GM12873 (cell line): ENCODE results near the gene TSC22D2.

Experiments
- TF ChIP-seq, protein P1 (sequence below): IDR thresholded peaks from 2 replicates; pipeline ENCODE4 v1.5.1; 2012; ENCODE audit warnings: low read depth, mild to moderate bottlenecking, moderate library complexity, low read length, control low read depth; ENCODE audit not compliant: insufficient read depth; ENCODE audit errors: missing control alignments

TSC22D2 gene

DNA sequence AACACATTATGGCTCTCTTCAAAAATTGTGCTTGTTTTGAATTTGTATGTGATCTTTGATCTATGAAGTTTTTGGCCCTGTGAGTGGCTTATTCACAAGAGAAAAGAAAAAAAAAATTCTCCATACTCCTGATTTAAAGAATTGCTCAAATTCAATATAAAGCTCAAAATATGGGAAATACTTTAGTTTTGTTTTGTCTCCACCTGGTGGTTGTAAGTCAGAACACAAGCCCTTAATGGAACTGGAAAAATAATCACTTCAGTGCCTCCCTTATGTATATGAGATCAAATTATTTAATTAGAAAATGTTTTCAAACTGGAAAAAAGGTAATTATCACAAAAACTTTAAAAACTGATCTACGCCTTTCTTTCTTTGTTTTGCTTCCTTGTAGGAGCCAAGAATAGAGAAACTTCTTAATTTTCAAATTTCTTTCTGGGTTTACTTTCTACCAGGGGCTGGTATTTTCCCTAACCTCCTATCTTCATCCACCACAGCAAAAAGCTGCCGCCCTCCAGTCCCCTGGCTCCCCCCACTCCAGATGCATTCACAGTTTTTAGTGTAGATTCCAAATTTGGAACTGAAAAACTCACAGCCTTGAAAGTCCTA is 87.6 kb downstream of the TSC22D2 start:
- TF ChIP-seq, protein P1, sequence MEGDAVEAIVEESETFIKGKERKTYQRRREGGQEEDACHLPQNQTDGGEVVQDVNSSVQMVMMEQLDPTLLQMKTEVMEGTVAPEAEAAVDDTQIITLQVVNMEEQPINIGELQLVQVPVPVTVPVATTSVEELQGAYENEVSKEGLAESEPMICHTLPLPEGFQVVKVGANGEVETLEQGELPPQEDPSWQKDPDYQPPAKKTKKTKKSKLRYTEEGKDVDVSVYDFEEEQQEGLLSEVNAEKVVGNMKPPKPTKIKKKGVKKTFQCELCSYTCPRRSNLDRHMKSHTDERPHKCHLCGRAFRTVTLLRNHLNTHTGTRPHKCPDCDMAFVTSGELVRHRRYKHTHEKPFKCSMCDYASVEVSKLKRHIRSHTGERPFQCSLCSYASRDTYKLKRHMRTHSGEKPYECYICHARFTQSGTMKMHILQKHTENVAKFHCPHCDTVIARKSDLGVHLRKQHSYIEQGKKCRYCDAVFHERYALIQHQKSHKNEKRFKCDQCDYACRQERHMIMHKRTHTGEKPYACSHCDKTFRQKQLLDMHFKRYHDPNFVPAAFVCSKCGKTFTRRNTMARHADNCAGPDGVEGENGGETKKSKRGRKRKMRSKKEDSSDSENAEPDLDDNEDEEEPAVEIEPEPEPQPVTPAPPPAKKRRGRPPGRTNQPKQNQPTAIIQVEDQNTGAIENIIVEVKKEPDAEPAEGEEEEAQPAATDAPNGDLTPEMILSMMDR, result peak; percentile 55

DNA sequence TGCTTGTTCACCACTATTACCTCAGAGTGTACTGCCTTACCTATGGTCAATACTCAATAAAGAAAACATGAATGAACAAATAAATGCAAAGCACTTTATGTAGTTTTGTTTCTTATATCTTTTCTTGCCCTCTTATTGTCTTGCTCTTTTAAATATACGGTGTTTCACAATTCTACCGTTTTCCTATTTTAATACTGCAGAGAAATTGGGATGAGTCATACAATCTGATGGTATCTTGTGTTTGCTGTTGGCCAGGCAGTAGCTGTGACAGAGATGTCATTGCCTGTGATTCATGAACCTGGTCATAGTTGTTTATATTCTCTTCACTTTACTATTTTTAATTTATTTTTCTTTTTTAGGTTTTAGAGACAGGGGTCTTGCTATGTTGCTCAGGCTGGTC is 89.9 kb downstream of the TSC22D2 start:
- TF ChIP-seq, protein P1, result no peak

DNA sequence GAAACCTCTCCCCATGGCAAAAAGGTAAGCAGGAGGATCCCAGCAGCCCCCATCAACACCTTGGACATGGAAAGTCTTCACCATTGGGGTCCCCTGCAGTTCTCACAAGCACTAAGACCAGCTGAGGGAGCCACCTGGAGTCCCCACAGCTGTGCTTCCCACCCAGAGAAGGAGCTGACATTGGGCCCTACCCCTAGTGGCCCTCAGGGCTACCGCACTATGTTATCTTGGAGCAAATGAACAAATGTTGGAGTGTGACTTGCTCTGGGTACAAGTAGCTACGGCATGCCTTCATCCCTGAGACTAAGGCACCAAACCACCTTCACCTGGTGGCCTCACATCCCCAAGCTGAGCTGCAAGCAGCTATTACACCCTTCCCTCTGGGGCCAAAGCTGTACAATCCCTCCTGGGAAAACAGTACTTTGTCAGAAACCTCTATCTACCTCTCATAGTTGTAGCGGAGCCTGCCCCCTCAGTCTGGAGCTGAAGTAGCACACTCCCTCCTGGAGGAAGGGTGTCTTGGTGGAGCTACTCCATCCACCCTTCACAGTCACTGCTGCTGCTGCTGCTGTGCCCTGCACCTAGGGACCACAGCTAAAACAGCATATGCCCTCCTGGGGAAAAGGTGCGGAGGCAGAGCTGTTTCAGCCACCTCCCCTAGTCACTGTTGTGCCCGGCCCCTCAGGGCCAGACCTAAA is 95.5 kb downstream of the TSC22D2 start:
- TF ChIP-seq, protein P1, result peak; percentile 31

DNA sequence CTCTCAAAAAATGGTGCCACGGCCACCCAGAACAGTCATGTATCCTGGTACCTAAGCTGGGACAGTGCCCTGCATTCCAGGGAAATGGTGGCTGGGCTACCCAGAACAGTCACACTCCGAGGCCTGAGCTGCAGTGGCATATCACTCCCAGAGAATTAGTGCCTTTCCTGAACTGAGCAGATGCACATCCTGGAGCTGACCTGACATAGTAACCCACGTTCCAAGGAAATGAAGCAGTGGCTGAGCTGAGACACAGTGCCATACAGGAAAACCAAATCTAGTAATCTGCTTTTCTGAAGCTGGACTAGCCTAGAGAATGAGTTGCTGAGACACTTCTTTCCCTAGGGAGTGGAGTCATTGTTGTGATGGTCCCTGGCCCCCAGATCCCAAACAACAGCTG is 96.4 kb downstream of the TSC22D2 start:
- TF ChIP-seq, protein P1, result no peak

DNA sequence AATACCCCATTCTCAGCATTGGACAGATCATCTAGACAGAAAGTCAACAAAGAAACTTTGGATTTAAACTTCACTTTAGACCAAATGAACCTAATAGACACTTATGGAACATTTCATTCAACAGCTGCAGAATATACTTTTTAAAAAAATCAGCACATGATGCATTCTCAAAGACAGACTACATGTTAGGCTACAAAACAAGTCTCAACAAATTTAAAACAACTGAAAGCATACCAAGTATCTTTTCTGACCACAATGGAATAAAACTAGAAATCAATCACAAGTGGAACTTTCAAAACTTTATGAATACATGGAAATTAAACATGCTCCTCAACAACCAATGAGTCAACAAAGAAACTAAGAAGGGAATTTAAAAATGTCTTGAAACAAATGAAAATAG is 100.3 kb downstream of the TSC22D2 start:
- TF ChIP-seq, protein P1, result no peak

DNA sequence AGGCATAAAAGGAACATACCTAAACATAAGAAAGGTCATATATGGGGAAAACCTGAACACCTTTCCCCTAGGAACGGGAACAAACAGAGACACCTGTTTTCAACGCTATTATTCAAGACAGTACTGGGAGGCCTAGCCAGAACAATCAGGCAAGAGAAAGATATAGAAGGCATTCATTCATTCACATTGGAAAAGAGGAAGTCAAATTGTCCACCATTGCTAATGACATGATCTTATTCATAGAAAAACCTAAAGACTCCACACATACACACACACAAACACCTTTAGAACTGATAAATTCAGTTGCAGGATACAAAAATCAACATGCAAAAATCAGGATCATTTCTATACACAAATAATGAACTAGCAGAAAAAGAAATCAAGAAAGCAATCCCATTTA is 101.7 kb downstream of the TSC22D2 start:
- TF ChIP-seq, protein P1, result no peak

DNA sequence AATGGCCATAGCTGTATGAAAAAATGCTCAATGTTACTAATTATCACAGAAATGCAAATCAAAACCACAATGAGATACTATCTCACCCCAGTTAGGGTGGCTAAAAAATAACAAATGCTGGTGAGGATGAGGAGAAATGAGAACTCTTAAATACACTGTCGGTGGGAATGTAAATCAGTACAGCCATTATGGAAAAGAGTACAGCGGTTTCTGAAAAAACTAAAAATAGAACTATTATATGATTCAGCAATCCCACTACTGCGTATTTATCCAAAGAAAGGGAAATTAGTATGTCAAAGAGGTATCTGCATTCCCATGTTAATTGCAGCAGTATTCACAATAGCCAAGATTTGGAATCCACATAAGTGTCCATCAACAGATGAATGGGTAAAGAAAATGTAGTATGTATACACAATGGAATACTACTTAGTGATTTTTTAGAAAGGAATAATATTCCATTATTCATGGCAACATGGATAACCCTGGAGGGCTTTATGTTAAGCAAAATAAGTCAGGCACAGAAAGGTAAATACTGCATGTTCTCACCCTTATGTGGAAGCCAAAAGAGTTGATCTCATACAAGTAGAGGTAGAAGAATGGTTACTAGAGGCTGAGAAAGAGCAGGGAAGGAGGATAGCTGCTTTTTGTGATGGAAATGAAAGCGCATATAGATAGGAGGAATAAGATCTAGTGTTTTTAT is 103.2 kb downstream of the TSC22D2 start:
- TF ChIP-seq, protein P1, result no peak
